Activated naive CD4-positive, alpha-beta T cell treated with anti-CD3 and anti-CD28 coated beads for 36 hours (primary cell): ENCODE data around the gene CTNNA2. TPM values are rescaled to one million over a fixed set of nuclear protein-coding genes. Genes with fewer than 3 reads are reported as not detected.

Source experiments
- CTCF ChIA-PET: fragments of 350-600 bp; sonication (Branson Sonifier 250); formaldehyde crosslinking; loops from one replicate; lab custom pipeline; 2021; ENCODE audit warnings: antibody characterized with exemption; lab: Charles Lee
- DNase-seq: peaks from one replicate; pipeline ENCODE4 v3.0.0-alpha.2; 2020
- H3K27ac Mint-ChIP-seq: one replicate; pipeline ENCODE4 v1.8.0; 2021; ENCODE audit warnings: mild to moderate bottlenecking, mixed read lengths
- H3K27me3 Mint-ChIP-seq: one replicate; pipeline ENCODE4 v1.8.0; 2021; ENCODE audit warnings: low read depth, mixed read lengths
- H3K36me3 Mint-ChIP-seq: one replicate; pipeline ENCODE4 v1.8.0; 2021; ENCODE audit warnings: low read depth, mixed read lengths
- H3K4me1 Mint-ChIP-seq: one replicate; pipeline ENCODE4 v1.8.0; 2021; ENCODE audit warnings: low read depth, mixed read lengths
- H3K4me3 Mint-ChIP-seq: one replicate; pipeline ENCODE4 v1.8.0; 2021; ENCODE audit warnings: mild to moderate bottlenecking, moderate library complexity, mixed read lengths
- H3K9me3 Mint-ChIP-seq: one replicate; pipeline ENCODE4 v1.8.0; 2021; ENCODE audit warnings: mixed read lengths
- intact Hi-C: fragments of 100-400 bp; cut with micrococcal nuclease; formaldehyde crosslinking; loops from one replicate; pipeline ENCODE4 v1.15.1; 2023
- total RNA-seq, 2 experiments: library from RNA; stranded (reverse); gene quantifications; one replicate each; pipeline ENCODE4 v1.2.3, GENCODE V29; 2021

The CTNNA2 gene
- total RNA-seq, 2 experiments from 2014 or later = not detected

DNA sequence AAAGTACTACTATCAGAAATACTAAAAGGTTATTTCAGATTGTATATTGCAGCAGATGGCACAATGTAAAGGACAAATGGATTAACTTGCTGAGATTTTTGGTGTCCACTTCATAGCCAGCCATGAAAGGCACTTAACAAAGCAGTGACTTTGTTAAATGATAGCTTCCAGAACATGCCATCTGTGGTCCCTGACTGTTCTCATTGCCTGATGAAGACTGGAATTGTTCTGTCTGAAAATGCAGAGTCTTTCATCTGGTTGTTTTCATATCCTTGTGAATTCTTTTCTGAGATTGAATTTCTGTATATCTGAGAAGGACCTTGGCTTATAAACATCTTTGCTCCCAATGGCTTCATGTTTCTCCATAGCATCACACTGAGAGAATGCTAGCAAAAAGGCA lies 836.1 kb downstream of the CTNNA2 start:
- Mint-ChIP-seq H3K4me3 (no peak overlapping the region), H3K9me3 (peaks cover 7% of the 10 kb centered on the region), H3K27ac (no peak overlapping the region), H3K27me3 (no peaks in the 10 kb centered on the region), H3K36me3 (peaks cover 1% of the 10 kb centered on the region), H3K4me1 (no peaks in the 10 kb centered on the region)
- intact Hi-C loops = no loop called here
- CTCF ChIA-PET = interaction anchor here (1.0 kb wide), 1 partner anchor 10 kb away, joined by 3 read pairs; no protein-coding TSS in a partner anchor
- no peak for DNase-seq

DNA sequence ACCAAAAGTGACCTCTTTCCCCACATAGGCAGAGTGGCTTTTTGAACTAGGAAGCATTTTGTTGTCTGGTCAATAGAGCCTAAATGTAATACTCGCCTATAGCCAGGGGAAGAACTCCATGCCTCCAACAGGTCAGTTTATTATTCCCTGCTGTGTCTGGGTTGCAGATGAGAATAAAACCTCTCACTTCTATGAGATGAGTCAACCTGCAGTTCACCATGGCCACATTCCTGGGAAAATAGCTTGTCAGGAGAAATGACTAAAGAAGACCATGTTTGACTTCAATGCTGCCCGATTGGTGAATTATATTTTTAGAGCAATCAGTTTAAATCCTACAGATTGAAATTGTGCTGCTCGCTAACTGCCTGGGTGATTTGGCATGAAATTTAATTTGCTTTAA lies 838.4 kb downstream of the CTNNA2 start:
- Mint-ChIP-seq H3K4me3 (no peak overlapping the region), H3K36me3 (no peaks in the 10 kb centered on the region), H3K4me1 (no peaks in the 10 kb centered on the region), H3K27ac (no peak overlapping the region), H3K9me3 (peaks cover 3% of the 10 kb centered on the region), H3K27me3 (no peaks in the 10 kb centered on the region)
- CTCF ChIA-PET = no interaction called here
- intact Hi-C loops = no loop called here
- DNase-seq = no peak

DNA sequence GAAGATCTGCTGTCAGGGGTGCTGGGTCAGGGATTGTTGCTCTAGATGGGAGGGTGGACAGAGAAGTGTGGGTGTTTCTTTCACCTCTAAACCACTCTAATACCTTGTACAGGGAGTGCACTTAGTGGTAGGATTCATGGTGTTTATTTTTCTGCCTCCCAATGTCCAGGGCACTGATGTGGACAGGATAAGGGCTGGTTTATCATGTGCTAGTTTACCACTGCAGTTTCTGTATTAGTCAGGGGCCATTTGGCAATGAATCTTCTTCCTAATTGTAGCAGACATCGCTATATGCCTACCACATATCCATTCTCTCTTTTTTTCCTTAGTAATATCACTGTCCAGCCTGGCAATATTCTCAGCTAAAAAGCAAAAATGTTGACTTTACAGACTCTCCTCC lies 842.0 kb downstream of the CTNNA2 start:
- Mint-ChIP-seq H3K4me1 (no peaks in the 10 kb centered on the region), H3K27ac (no peak overlapping the region), H3K27me3 (no peaks in the 10 kb centered on the region), H3K4me3 (no peak overlapping the region), H3K36me3 (no peaks in the 10 kb centered on the region), H3K9me3 (peaks cover 3% of the 10 kb centered on the region)
- DNase-seq = no peak
- intact Hi-C loops = no loop called here
- CTCF ChIA-PET = no interaction called here

DNA sequence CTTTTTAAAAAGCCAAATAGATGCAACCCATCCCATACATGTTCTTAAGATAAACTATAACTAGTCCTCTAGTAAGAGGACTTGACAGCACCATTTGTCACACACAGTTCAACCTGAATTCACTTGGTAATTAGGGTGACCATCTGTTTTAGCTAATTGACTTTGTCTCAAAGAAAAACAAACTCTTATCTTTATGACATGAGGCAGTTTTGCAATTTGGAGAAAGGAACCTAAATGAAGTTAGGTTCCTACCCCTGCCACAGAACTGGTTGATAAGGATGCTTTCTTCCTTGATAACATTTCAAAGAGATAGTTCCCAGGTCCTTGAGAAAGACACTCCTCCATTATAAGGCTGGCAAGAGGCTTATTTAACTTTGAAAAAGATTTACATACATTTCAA lies 849.1 kb downstream of the CTNNA2 start:
- no peaks in the 10 kb centered on the region for H3K27me3 Mint-ChIP-seq
- H3K4me1 Mint-ChIP-seq = no peaks in the 10 kb centered on the region
- H3K4me3 Mint-ChIP-seq = no peak overlapping the region
- no peak overlapping the region for H3K27ac Mint-ChIP-seq
- H3K36me3 Mint-ChIP-seq = no peaks in the 10 kb centered on the region
- H3K9me3 Mint-ChIP-seq = peaks cover 3% of the 10 kb centered on the region
- intact Hi-C loops = no loop called here
- DNase-seq = no peak
- CTCF ChIA-PET = interaction anchor here (0.5 kb wide), 1 partner anchor 69 kb away, joined by 3 read pairs; no protein-coding TSS in a partner anchor

DNA sequence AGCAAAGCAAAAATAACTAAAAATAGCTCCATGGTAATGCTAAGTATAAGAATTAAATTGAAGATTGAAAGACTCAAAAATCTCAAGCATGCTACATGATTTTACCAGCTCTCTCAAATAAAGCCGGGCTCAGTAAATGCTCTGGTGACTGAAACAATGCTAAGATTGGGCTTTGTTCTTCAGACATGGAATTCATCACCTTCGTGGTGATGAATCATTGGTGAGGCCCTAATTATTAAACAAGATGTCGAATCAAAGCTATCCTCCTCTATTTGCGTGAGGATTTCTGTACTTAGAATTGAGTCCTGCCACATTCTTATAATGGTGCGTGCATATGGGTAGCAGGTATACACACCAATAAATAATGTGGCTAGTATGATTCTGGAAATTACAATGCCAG lies 850.5 kb downstream of the CTNNA2 start:
- no peak for DNase-seq
- CTCF ChIA-PET = interaction anchor here (0.7 kb wide), 1 partner anchor 10 kb away, joined by 3 read pairs; no protein-coding TSS in a partner anchor
- H3K4me1 Mint-ChIP-seq = no peaks in the 10 kb centered on the region
- H3K9me3 Mint-ChIP-seq = peaks cover 3% of the 10 kb centered on the region
- H3K27ac Mint-ChIP-seq = no peak overlapping the region
- intact Hi-C loops = no loop called here
- no peaks in the 10 kb centered on the region for H3K27me3 Mint-ChIP-seq
- H3K36me3 Mint-ChIP-seq = no peaks in the 10 kb centered on the region
- H3K4me3 Mint-ChIP-seq = no peak overlapping the region

DNA sequence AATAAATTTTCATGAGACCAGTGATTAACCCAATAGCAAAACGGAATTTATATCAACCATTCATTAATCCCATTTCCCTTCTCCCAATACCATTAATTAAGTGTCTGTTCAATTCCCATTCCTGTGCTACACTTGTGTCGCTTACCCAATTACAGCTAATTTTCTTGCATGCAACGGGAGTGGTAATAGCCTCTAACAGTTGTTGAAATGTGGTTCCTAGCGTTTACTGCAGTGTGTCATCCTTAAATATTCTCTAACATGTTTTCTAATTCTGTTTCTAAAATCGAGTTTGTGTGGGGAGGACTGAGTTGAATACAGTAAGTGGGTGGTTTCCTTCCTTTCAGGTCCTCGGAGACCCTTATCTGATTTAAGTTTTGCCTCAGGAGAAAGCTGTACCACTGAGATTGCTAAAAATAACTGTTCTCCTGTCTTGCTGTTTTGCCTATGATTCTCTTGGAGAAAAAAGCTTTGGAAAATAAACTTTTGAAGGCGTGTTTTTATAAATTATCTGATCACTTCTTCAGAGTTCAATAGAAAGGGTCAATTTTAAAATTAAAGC lies 851.0 kb downstream of the CTNNA2 start:
- CTCF ChIA-PET = interaction anchor here (0.7 kb wide), 1 partner anchor 10 kb away, joined by 3 read pairs; no protein-coding TSS in a partner anchor
- H3K4me1 Mint-ChIP-seq = no peaks in the 10 kb centered on the region

DNA sequence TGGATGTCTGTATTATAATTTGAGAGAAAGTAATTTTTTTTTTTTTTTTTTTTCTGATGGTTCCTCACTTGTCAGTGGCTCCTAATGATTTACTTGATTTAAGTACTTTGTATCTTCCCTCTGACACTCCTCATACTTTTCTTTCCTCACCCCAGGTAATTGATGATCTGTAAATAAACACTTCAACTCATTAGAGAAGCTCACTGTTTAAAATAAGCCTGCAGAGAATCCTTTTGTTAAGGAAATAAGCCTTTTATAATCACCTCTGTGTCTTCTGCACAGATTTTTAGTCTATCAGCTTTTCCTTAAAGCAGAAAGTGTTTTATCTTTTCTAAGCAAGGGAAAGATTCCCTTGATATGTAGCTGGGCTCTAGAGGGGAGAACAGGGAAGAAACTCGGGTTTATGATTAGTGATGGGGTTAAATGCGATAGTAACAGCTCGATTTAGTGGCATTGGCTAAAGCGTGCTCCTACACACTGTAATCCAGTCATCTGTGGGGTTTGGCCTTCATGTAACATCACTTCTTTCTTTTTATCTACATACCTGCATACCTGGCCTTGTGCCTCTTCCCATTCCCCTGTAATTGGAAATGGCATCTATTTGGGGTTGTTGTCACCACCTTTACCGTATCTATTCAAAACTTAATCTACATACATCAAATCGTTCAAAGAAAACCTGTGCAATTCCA lies 851.8 kb downstream of the CTNNA2 start:
- Mint-ChIP-seq H3K36me3 (no peaks in the 10 kb centered on the region), H3K27ac (no peak overlapping the region), H3K9me3 (peaks cover 3% of the 10 kb centered on the region), H3K4me3 (no peak overlapping the region), H3K4me1 (no peaks in the 10 kb centered on the region), H3K27me3 (no peaks in the 10 kb centered on the region)
- CTCF ChIA-PET = no interaction called here
- intact Hi-C loops = no loop called here
- DNase-seq = no peak

More for the DNA sequence above, 851.0 kb downstream of the CTNNA2 start:
- no peak for DNase-seq
- Mint-ChIP-seq H3K9me3 (peaks cover 3% of the 10 kb centered on the region), H3K4me3 (no peak overlapping the region), H3K36me3 (no peaks in the 10 kb centered on the region), H3K27ac (no peak overlapping the region), H3K27me3 (no peaks in the 10 kb centered on the region)
- intact Hi-C loops = no loop called here

DNA sequence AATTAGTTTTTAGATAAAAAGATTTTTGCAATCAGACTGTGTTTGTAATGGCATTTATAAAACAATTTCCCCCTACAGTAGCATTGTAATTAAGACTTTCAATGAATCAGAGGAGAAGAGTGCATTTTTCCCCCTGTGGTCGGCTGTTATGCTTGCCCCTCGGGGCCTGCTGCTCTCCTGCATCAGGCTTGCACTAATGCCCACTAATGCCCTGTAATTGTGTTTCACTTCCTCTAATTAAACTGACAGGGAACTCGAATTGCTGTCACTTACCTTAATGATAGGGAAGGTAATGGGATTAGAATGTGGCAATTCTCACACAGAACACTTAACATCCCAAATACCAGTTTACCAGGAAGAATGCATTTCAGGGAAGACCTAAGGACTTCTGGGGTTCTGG lies 852.9 kb downstream of the CTNNA2 start:
- Mint-ChIP-seq H3K27me3 (no peaks in the 10 kb centered on the region), H3K27ac (no peak overlapping the region), H3K36me3 (no peaks in the 10 kb centered on the region), H3K4me1 (no peaks in the 10 kb centered on the region), H3K4me3 (no peak overlapping the region), H3K9me3 (peaks cover 3% of the 10 kb centered on the region)
- intact Hi-C loops = no loop called here
- no peak for DNase-seq
- CTCF ChIA-PET = no interaction called here

DNA sequence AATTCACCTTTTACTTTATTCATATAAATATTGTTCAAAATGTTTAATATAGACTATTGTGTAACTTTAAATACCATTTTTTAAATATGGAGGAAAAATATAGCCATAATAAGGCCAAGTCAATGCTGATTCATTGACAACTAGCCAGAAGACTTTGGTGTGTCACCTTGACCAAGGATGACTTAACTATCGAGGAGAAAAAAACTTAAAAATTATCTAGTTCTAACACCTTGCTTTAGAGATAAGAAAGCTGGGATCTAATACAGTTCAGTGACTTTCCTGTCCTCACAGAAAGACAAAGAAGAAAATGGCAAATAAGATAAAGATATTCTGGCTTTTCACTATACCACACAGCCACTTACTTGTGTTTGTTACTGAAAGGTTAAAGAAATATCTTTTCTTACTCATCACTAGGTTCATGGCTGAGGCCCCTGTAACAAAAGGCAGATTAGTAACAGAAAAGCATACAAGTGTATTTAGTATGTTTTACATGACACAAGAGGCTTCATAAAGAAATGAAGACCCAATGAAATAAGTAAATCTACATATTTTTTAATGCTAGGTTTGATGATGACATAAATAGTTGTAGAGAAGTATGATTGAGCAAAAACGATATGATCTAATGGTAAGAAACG lies 857.6 kb downstream of the CTNNA2 start:
- intact Hi-C loops = no loop called here
- Mint-ChIP-seq H3K9me3 (peaks cover 5% of the 10 kb centered on the region), H3K4me1 (no peaks in the 10 kb centered on the region), H3K27ac (no peak overlapping the region), H3K36me3 (no peaks in the 10 kb centered on the region), H3K27me3 (no peaks in the 10 kb centered on the region), H3K4me3 (no peak overlapping the region)
- no peak for DNase-seq
- CTCF ChIA-PET = no interaction called here

DNA sequence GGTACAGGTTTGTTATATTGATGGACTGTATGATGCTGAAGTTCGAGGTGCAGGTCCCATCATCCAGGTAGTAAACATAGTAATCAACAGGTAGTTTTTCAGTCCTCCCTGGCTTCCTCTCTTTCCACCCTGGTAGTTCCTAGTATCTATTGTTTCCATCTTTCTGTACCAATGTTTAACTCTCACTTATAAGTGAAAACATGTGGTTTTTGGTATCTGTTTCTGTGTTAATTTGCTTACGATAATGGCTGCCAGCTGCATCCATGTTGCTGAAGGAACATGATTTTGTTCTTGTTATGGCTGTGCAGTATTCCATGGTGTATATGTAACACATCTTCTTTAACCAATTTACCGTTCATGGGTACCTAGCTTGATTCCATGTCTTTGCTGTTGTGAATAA lies 861.3 kb downstream of the CTNNA2 start:
- H3K9me3 Mint-ChIP-seq = peaks cover 6% of the 10 kb centered on the region
- DNase-seq = no peak
- intact Hi-C loops = no loop called here
- no peaks in the 10 kb centered on the region for H3K27me3 Mint-ChIP-seq
- no peaks in the 10 kb centered on the region for H3K4me1 Mint-ChIP-seq
- H3K36me3 Mint-ChIP-seq = no peaks in the 10 kb centered on the region
- CTCF ChIA-PET = no interaction called here
- H3K27ac Mint-ChIP-seq = no peak overlapping the region
- H3K4me3 Mint-ChIP-seq = no peak overlapping the region

DNA sequence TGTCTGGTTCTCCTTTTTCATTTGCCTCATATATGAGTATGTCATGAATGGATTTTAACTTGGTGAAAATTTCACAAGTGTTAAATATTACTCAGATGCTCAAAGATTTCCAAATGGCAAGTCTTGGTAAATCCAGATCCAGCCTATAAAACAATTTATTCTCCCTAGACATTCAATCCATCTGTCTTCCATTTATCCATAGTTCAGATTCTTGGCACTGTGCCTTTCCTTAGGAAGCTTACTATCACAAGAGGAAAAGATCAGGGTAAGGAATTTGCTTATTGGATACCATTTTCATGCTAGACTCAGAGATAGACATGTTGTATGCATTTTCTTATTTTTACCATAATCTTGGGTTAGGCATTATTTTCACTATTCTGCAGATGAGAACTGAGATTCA lies 864.2 kb downstream of the CTNNA2 start:
- no peak for DNase-seq
- CTCF ChIA-PET = no interaction called here
- no peaks in the 10 kb centered on the region for H3K36me3 Mint-ChIP-seq
- H3K27me3 Mint-ChIP-seq = no peaks in the 10 kb centered on the region
- no peak overlapping the region for H3K4me3 Mint-ChIP-seq
- no peaks in the 10 kb centered on the region for H3K4me1 Mint-ChIP-seq
- H3K27ac Mint-ChIP-seq = no peak overlapping the region
- peaks cover 10% of the 10 kb centered on the region for H3K9me3 Mint-ChIP-seq
- intact Hi-C loops = no loop called here

DNA sequence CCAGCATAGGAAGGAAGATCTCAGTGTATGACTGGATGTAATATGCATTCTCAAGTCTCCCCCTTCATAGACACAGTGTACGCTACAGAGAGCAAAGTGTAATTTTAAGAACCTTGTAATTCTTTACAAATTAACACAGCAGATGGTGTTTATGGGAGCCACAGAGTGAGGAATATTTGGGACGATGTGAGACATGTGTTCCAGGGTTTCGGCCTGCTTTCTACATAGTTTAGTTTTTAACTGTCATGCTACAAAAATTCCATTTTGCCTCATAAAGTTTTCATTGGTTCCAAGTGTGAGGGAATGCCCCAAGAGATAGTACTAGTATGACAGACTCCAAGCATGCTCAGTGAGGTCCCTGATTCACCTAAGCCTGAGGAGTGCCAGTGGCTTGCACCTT lies 867.9 kb downstream of the CTNNA2 start:
- CTCF ChIA-PET = no interaction called here
- Mint-ChIP-seq H3K9me3 (peaks cover 7% of the 10 kb centered on the region), H3K4me1 (no peaks in the 10 kb centered on the region), H3K4me3 (no peak overlapping the region), H3K27me3 (no peaks in the 10 kb centered on the region), H3K27ac (no peak overlapping the region), H3K36me3 (no peaks in the 10 kb centered on the region)
- intact Hi-C loops = no loop called here
- DNase-seq = no peak

DNA sequence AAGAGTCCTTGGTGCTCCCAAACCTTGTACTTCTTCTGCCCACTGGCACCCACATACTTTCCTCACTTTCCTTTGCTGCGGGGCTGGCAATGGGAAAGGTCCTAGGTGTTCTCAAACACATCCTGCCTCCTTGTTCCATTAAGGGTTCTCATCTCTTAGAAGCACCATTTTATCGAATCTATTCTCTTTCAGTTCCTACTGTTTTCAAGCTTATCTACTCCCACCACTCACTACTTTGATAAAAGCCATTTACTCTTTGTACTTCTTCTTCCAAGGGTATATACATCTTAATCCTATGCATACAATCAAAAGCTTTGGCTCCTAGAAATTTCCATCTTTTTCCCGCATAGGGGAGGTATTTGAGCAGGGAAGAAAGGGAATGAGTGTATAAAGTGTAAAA lies 868.8 kb downstream of the CTNNA2 start:
- Mint-ChIP-seq H3K27me3 (no peaks in the 10 kb centered on the region), H3K27ac (no peak overlapping the region), H3K4me1 (no peaks in the 10 kb centered on the region), H3K9me3 (peaks cover 7% of the 10 kb centered on the region), H3K4me3 (no peak overlapping the region), H3K36me3 (no peaks in the 10 kb centered on the region)
- CTCF ChIA-PET = no interaction called here
- no peak for DNase-seq
- intact Hi-C loops = no loop called here
